ENCODE data around the gene SPINK4. TPM values are rescaled to one million over a fixed set of nuclear protein-coding genes. Genes with fewer than 3 reads are reported as not detected.

SPINK4 gene
- polyA plus RNA-seq, 1 donor (not counting 4 experiments of a cell fraction or from before 2014, with no cell fraction given) = not detected

- dilution Hi-C loops (cut with MboI; ENCODE audit: extremely low pct_ligation_motif_present, low sequenced_read_pairs) = no loop called here
- DNase-seq (ENCODE audit: low read depth, low spot score) = no peak
- FAIRE-seq = peak; percentile 68
- H2AFZ ChIP-seq (ENCODE audit: control insufficient read depth, low read length) = no peak overlapping the region
- H3K9me1 ChIP-seq (ENCODE audit: control insufficient read depth, extremely low read depth, insufficient read depth, low read length) = no peaks in the 10 kb centered on the region
- peaks cover 12% of the 10 kb centered on the region for H3K4me1 ChIP-seq (ENCODE audit: control insufficient read depth, extremely low read depth, insufficient read depth, low read length)
- H4K20me1 ChIP-seq (ENCODE audit: control insufficient read depth, extremely low read depth, insufficient read depth, low read length) = no peaks in the 10 kb centered on the region
- H3K27me3 ChIP-seq (ENCODE audit: control insufficient read depth, extremely low read depth, insufficient read depth, low read length) = no peaks in the 10 kb centered on the region
- no peak overlapping the region for H3K4me2 ChIP-seq (ENCODE audit: control insufficient read depth, extremely low read depth, insufficient read depth, low read depth, low read length)
- no peaks in the 10 kb centered on the region for H3K9me3 ChIP-seq (ENCODE audit: control insufficient read depth, low read depth, low read length)
- H3K9ac ChIP-seq (ENCODE audit: control insufficient read depth, extremely low read depth, insufficient read depth, low read length) = no peak overlapping the region
- H3K36me3 ChIP-seq (ENCODE audit: control insufficient read depth in 2 of 2, extremely low read depth in 1 of 2, insufficient read depth in 2 of 2, low read length in 2 of 2) = peaks cover 18 to 26% of the 10 kb centered on the region in 2 experiments
- TF ChIP-seq CTCF (optimal IDR thresholded peaks at IDR 0.05 in 1 of 3, IDR thresholded peaks at IDR 0.05 in 1 of 3, conservative IDR thresholded peaks at IDR 0.05 in 1 of 3; ENCODE audit: extremely low read depth in 1 of 3, insufficient read depth in 2 of 3, low read length in 3 of 3) = no peak
- no peak for TF ChIP-seq EZH2 (IDR thresholded peaks at IDR 0.05; ENCODE audit: low read length)
- H3K27ac ChIP-seq (ENCODE audit: control insufficient read depth, insufficient read depth, low read length) = peak overlapping the region; percentile 38
- no peaks in the 10 kb centered on the region for H3K79me2 ChIP-seq (ENCODE audit: control insufficient read depth, insufficient read depth, low read length)
- no peak overlapping the region for H3K4me3 ChIP-seq (ENCODE audit: control insufficient read depth in 2 of 3, extremely low read depth in 1 of 3, insufficient read depth in 2 of 3, low read depth in 1 of 3, low read length in 3 of 3)
Measured at GRCh38 chr9:33250458-33250995, 10.6 kb downstream of the SPINK4 start.

- TF ChIP-seq EZH2 (IDR thresholded peaks at IDR 0.05; ENCODE audit: low read length) (no peak), CTCF (optimal IDR thresholded peaks at IDR 0.05 in 1 of 3, IDR thresholded peaks at IDR 0.05 in 1 of 3, conservative IDR thresholded peaks at IDR 0.05 in 1 of 3; ENCODE audit: extremely low read depth in 1 of 3, insufficient read depth in 2 of 3, low read length in 3 of 3) (no peak)
- no peak for FAIRE-seq
Measured at GRCh38 chr9:33254211-33254610, 14.2 kb downstream of the SPINK4 start.

More at GRCh38 chr9:33254211-33254610, 14.2 kb downstream of the SPINK4 start:
- no peak overlapping the region for H3K4me3 ChIP-seq (ENCODE audit: control insufficient read depth in 2 of 3, extremely low read depth in 1 of 3, insufficient read depth in 2 of 3, low read depth in 1 of 3, low read length in 3 of 3)
- H3K9ac ChIP-seq (ENCODE audit: control insufficient read depth, extremely low read depth, insufficient read depth, low read length) = no peak overlapping the region
- H3K4me2 ChIP-seq (ENCODE audit: control insufficient read depth, extremely low read depth, insufficient read depth, low read depth, low read length) = no peak overlapping the region
- H3K27ac ChIP-seq (ENCODE audit: control insufficient read depth, insufficient read depth, low read length) = no peak overlapping the region
- H2AFZ ChIP-seq (ENCODE audit: control insufficient read depth, low read length) = no peak overlapping the region
- dilution Hi-C loops (cut with MboI; ENCODE audit: extremely low pct_ligation_motif_present, low sequenced_read_pairs) = no loop called here
- no peaks in the 10 kb centered on the region for H4K20me1 ChIP-seq (ENCODE audit: control insufficient read depth, extremely low read depth, insufficient read depth, low read length)
- H3K4me1 ChIP-seq (ENCODE audit: control insufficient read depth, extremely low read depth, insufficient read depth, low read length) = peaks cover 23% of the 10 kb centered on the region
- no peaks in the 10 kb centered on the region for H3K9me3 ChIP-seq (ENCODE audit: control insufficient read depth, low read depth, low read length)
- no peaks in the 10 kb centered on the region for H3K27me3 ChIP-seq (ENCODE audit: control insufficient read depth, extremely low read depth, insufficient read depth, low read length)
- peaks cover 25 to 43% of the 10 kb centered on the region in 2 experiments for H3K36me3 ChIP-seq (ENCODE audit: control insufficient read depth in 2 of 2, extremely low read depth in 1 of 2, insufficient read depth in 2 of 2, low read length in 2 of 2)
- H3K79me2 ChIP-seq (ENCODE audit: control insufficient read depth, insufficient read depth, low read length) = no peaks in the 10 kb centered on the region
- no peaks in the 10 kb centered on the region for H3K9me1 ChIP-seq (ENCODE audit: control insufficient read depth, extremely low read depth, insufficient read depth, low read length)
- no peak for DNase-seq (ENCODE audit: low read depth, low spot score)
